ENCODE data around the gene BAIAP3.

BAIAP3 gene

GRCh38 chr16:1364510-1364909 is 31.1 kb downstream of the BAIAP3 start:
- H3K18ac ChIP-seq (ENCODE audit: low read length): no peak overlapping the region
- H3K4me3 ChIP-seq (ENCODE audit: low read length): no peak overlapping the region
- H3K27me3 ChIP-seq (ENCODE audit: insufficient read depth, low read length, poor library complexity): no peaks in the 10 kb centered on the region
- no peak overlapping the region for H3K23ac ChIP-seq (ENCODE audit: low read length)
- H3K4me1 ChIP-seq (ENCODE audit: control insufficient read depth, low read depth, low read length): no peaks in the 10 kb centered on the region
- no peak overlapping the region for H3K4me2 ChIP-seq (ENCODE audit: low read length)
- WGBS (ENCODE audit: extremely low coverage, insufficient coverage, low lambda C conversion rate): no CpG with 5 or more reads among the region's 22 CpGs
- H2BK15ac ChIP-seq (replicated peaks; ENCODE audit: low read depth): no peak overlapping the region
- DNase-seq: no peak
- H3K56ac ChIP-seq (ENCODE audit: low read length): no peak overlapping the region
- H2AK5ac ChIP-seq (ENCODE audit: low read length): no peak overlapping the region
- H2BK5ac ChIP-seq (ENCODE audit: low read length): no peak overlapping the region
- H3K9ac ChIP-seq (ENCODE audit: low read length): no peak overlapping the region
- H4K5ac ChIP-seq (ENCODE audit: low read length): no peak overlapping the region
- no peak overlapping the region for H2BK120ac ChIP-seq (ENCODE audit: low read depth, low read length)
- peaks cover 4% of the 10 kb centered on the region for H3K79me1 ChIP-seq (ENCODE audit: low read length)
- H4K8ac ChIP-seq (ENCODE audit: low read depth, low read length): no peak overlapping the region
- peaks cover 2% of the 10 kb centered on the region for H3K79me2 ChIP-seq (ENCODE audit: control insufficient read depth, insufficient read depth, low read length)
- no peak overlapping the region for H3K4ac ChIP-seq (ENCODE audit: low read depth, low read length)
- H3K27ac ChIP-seq (ENCODE audit: low read depth, low read length): no peak overlapping the region
- H3K36me3 ChIP-seq (ENCODE audit: control insufficient read depth, insufficient read depth, low read length): peaks cover 5% of the 10 kb centered on the region

DNA sequence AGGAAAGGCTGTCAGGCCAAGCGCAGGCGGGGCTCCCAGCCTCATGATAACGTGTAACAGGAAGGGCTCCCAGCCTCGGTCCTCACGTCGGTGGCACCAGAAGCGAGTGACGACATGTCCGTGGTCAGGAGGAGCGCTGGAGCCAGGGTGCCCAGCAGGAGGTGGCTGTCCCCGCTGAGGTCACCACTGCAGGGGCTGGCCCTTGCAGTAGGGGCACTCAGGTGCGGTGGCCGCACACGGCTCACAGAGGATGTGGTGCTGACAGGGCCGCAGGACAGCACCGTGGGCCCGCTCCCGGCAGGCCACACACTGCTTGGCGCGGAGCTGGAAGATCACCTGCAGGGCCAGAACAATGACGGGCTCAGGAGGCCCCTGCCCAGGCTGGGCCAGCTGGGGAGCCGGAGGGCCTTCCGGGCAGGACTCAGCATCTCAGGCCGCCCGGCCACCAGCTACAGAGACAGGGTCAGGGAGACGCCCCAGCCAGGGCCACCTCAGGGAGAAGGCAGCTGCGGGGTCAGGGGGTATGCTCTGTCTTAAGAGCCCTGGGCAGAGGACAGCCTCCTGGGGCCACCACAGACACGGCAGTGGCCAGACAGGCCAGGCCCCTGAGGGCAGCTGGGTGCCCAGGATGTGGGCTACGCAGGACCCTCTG is 32.7 kb downstream of the BAIAP3 start:
- Histone ChIP-seq H3K56ac (ENCODE audit: low read length) (no peak overlapping the region), H3K79me1 (ENCODE audit: low read length) (peaks cover 4% of the 10 kb centered on the region), H3K27me3 (ENCODE audit: insufficient read depth, low read length, poor library complexity) (no peaks in the 10 kb centered on the region), H2BK5ac (ENCODE audit: low read length) (no peak overlapping the region), H4K8ac (ENCODE audit: low read depth, low read length) (no peak overlapping the region), H3K18ac (ENCODE audit: low read length) (no peak overlapping the region), H3K4me2 (ENCODE audit: low read length) (no peak overlapping the region), H3K36me3 (ENCODE audit: control insufficient read depth, insufficient read depth, low read length) (peaks cover 5% of the 10 kb centered on the region), H3K4me1 (ENCODE audit: control insufficient read depth, low read depth, low read length) (no peaks in the 10 kb centered on the region), H3K23ac (ENCODE audit: low read length) (no peak overlapping the region), H2BK15ac (replicated peaks; ENCODE audit: low read depth) (no peak overlapping the region), H4K5ac (ENCODE audit: low read length) (no peak overlapping the region), H2BK120ac (ENCODE audit: low read depth, low read length) (no peak overlapping the region), H3K9ac (ENCODE audit: low read length) (no peak overlapping the region), H2AK5ac (ENCODE audit: low read length) (no peak overlapping the region), H3K4ac (ENCODE audit: low read depth, low read length) (no peak overlapping the region), H3K4me3 (ENCODE audit: low read length) (no peak overlapping the region), H3K79me2 (ENCODE audit: control insufficient read depth, insufficient read depth, low read length) (peaks cover 2% of the 10 kb centered on the region), H3K27ac (ENCODE audit: low read depth, low read length) (no peak overlapping the region)
- WGBS (ENCODE audit: extremely low coverage, insufficient coverage, low lambda C conversion rate): no CpG with 5 or more reads among the region's 29 CpGs
- DNase-seq: no peak

DNA sequence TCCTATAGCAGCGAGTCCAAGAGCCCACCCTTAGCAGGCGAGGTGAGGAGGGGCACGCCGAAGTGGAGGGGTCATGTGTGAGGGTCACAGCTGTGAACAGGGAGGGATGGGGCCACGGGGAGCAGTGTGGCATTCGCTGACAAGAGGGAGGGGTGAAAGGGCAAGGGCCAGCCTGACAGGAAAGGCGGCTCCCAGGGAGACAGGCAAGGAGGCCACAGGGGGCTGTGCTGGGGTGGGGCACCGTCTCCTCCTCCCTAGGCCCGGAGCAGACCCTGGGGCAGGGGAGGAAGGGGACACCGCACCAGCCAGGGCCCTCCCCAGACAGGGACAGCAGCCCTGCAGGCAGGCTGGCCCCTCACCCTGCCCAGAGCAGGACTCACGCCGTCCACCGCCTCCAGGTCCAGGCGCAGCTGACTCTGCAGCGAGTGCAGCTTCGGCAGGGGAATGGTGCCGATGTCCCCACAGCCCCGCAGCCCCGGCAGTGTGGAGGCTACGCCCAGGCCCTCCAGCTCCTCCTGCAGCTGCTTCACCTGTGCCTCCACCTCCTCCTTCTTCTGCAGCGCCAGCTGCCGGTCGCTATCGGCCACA is 33.4 kb downstream of the BAIAP3 start:
- H3K4ac ChIP-seq (ENCODE audit: low read depth, low read length): no peak overlapping the region
- H2AK5ac ChIP-seq (ENCODE audit: low read length): no peak overlapping the region
- H3K79me1 ChIP-seq (ENCODE audit: low read length): peaks cover 4% of the 10 kb centered on the region
- no peak overlapping the region for H3K56ac ChIP-seq (ENCODE audit: low read length)
- no peak overlapping the region for H3K4me3 ChIP-seq (ENCODE audit: low read length)
- H3K27ac ChIP-seq (ENCODE audit: low read depth, low read length): no peak overlapping the region
- no peak overlapping the region for H2BK120ac ChIP-seq (ENCODE audit: low read depth, low read length)
- H3K4me2 ChIP-seq (ENCODE audit: low read length): no peak overlapping the region
- H3K18ac ChIP-seq (ENCODE audit: low read length): no peak overlapping the region
- no peak overlapping the region for H4K5ac ChIP-seq (ENCODE audit: low read length)
- no CpG with 5 or more reads among the region's 24 CpGs for WGBS (ENCODE audit: extremely low coverage, insufficient coverage, low lambda C conversion rate)
- no peak overlapping the region for H3K23ac ChIP-seq (ENCODE audit: low read length)
- no peak overlapping the region for H2BK15ac ChIP-seq (replicated peaks; ENCODE audit: low read depth)
- H3K36me3 ChIP-seq (ENCODE audit: control insufficient read depth, insufficient read depth, low read length): peaks cover 5% of the 10 kb centered on the region
- no peaks in the 10 kb centered on the region for H3K4me1 ChIP-seq (ENCODE audit: control insufficient read depth, low read depth, low read length)
- no peak for DNase-seq
- no peak overlapping the region for H3K9ac ChIP-seq (ENCODE audit: low read length)
- H3K27me3 ChIP-seq (ENCODE audit: insufficient read depth, low read length, poor library complexity): no peaks in the 10 kb centered on the region
- peaks cover 2% of the 10 kb centered on the region for H3K79me2 ChIP-seq (ENCODE audit: control insufficient read depth, insufficient read depth, low read length)
- H2BK5ac ChIP-seq (ENCODE audit: low read length): no peak overlapping the region
- no peak overlapping the region for H4K8ac ChIP-seq (ENCODE audit: low read depth, low read length)

DNA sequence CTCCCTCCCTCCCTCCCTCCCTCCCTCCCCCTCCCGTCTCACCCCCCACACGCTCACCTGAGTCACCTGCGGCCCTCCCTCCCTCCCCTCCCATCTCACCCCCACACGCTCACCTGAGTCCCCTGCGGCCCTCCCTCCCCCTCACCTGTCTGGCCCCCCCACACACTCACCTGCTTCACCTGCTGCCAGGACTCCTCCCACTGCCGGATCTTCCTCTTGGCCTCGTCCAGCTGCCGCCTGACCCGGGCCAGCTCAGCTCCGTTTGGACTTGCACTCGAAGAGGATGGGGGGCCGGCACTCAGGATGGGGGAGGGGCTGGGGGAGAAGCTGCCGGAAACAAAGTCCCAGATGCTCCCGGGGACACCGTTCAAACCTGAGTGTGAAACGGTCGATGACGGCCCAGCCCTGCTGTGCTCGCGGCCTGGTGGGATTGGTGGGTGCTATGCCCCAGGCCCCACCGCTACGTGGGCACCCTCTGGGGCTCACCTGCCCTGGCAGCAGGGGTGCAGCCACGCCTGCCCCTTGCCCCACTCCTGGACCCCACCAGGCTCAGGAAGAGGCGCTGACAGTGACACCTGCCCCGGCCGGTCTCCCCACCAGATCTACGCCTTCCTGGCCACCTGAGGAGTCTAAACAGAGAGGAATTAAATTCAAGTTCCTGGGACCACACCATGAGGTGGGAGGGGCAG is 34.2 kb downstream of the BAIAP3 start:
- H3K18ac ChIP-seq (ENCODE audit: low read length): no peak overlapping the region
- no peak overlapping the region for H3K23ac ChIP-seq (ENCODE audit: low read length)
- peaks cover 3% of the 10 kb centered on the region for H3K79me1 ChIP-seq (ENCODE audit: low read length)
- no peaks in the 10 kb centered on the region for H3K27me3 ChIP-seq (ENCODE audit: insufficient read depth, low read length, poor library complexity)
- no peak overlapping the region for H3K4me3 ChIP-seq (ENCODE audit: low read length)
- no peak overlapping the region for H3K4me2 ChIP-seq (ENCODE audit: low read length)
- no peak overlapping the region for H2BK5ac ChIP-seq (ENCODE audit: low read length)
- H3K9ac ChIP-seq (ENCODE audit: low read length): no peak overlapping the region
- no peak overlapping the region for H3K4ac ChIP-seq (ENCODE audit: low read depth, low read length)
- H3K4me1 ChIP-seq (ENCODE audit: control insufficient read depth, low read depth, low read length): no peaks in the 10 kb centered on the region
- peaks cover 5% of the 10 kb centered on the region for H3K36me3 ChIP-seq (ENCODE audit: control insufficient read depth, insufficient read depth, low read length)
- no peak for DNase-seq
- H4K8ac ChIP-seq (ENCODE audit: low read depth, low read length): no peak overlapping the region
- H2BK120ac ChIP-seq (ENCODE audit: low read depth, low read length): no peak overlapping the region
- no CpG with 5 or more reads among the region's 27 CpGs for WGBS (ENCODE audit: extremely low coverage, insufficient coverage, low lambda C conversion rate)
- H3K79me2 ChIP-seq (ENCODE audit: control insufficient read depth, insufficient read depth, low read length): no peaks in the 10 kb centered on the region
- H3K27ac ChIP-seq (ENCODE audit: low read depth, low read length): no peak overlapping the region
- H4K5ac ChIP-seq (ENCODE audit: low read length): no peak overlapping the region
- H2BK15ac ChIP-seq (replicated peaks; ENCODE audit: low read depth): no peak overlapping the region
- H3K56ac ChIP-seq (ENCODE audit: low read length): no peak overlapping the region
- H2AK5ac ChIP-seq (ENCODE audit: low read length): no peak overlapping the region

DNA sequence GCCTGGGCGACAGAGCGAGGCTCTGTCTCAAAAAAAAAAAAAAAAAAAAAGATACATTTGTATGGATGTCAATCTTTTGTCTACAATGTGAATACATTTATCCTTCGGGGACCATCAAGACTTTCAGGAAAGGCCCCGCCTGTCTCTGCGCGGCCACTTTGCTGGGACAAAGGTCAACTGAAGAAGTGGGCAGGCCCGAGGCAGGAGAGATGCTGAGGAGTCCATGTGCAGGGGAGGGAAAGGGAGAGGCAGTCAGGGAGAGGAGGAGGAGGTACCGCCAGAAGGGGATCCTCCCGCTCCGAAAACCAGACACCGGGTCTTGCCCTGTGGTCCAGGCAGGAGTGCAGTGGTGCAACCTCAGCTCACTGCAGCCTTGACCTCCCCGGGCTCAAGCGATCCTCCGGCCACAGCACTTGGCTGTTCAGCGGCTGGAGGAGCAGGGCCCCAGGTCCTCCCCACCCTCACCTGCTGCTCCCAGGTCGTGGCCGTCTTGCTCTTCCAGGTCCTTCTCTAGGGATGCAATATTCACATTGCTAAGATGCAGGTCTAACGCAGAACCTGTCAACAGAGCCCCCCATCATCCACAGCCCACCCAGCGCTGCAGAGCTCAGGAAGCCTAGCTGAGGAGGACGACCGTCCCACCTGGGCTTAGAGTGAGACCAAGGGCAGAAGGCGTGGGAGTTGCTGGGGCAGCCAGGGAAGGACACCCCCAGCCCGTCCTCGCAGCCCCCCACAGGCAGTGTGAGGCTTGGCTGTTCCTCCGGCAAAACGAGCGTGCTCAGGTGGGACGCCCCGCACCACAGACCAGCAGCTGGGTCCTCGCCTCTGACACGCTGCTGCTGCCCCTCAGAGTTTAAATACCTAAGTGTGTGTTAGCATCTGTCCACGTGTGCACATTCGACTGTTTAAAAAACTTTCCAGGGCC is 37.9 kb downstream of the BAIAP3 start:
- Histone ChIP-seq H3K4me2 (ENCODE audit: low read length) (no peak overlapping the region), H3K4me1 (ENCODE audit: control insufficient read depth, low read depth, low read length) (no peaks in the 10 kb centered on the region), H3K4ac (ENCODE audit: low read depth, low read length) (no peak overlapping the region), H2BK15ac (replicated peaks; ENCODE audit: low read depth) (no peak overlapping the region), H3K23ac (ENCODE audit: low read length) (no peak overlapping the region), H2BK120ac (ENCODE audit: low read depth, low read length) (no peak overlapping the region), H3K79me1 (ENCODE audit: low read length) (peaks cover 5% of the 10 kb centered on the region), H3K4me3 (ENCODE audit: low read length) (no peak overlapping the region), H4K8ac (ENCODE audit: low read depth, low read length) (no peak overlapping the region), H3K18ac (ENCODE audit: low read length) (no peak overlapping the region), H3K27me3 (ENCODE audit: insufficient read depth, low read length, poor library complexity) (no peaks in the 10 kb centered on the region), H3K27ac (ENCODE audit: low read depth, low read length) (no peak overlapping the region), H4K5ac (ENCODE audit: low read length) (no peak overlapping the region), H3K9ac (ENCODE audit: low read length) (no peak overlapping the region), H2AK5ac (ENCODE audit: low read length) (no peak overlapping the region), H3K56ac (ENCODE audit: low read length) (no peak overlapping the region), H2BK5ac (ENCODE audit: low read length) (no peak overlapping the region), H3K36me3 (ENCODE audit: control insufficient read depth, insufficient read depth, low read length) (peaks cover 1% of the 10 kb centered on the region), H3K79me2 (ENCODE audit: control insufficient read depth, insufficient read depth, low read length) (peaks cover 2% of the 10 kb centered on the region)
- WGBS (ENCODE audit: extremely low coverage, insufficient coverage, low lambda C conversion rate): no CpG with 5 or more reads among the region's 33 CpGs
- DNase-seq: no peak

Measured in mesendoderm (in vitro differentiated cells).